Stimulated activated CD4-positive, alpha-beta T cell treated with anti-CD3 and anti-CD28 coated beads, TNF-alpha, amount 100 ng/mL, for 4 hours (primary cell): ENCODE results near the gene MARCHF5.

Experiments used
- DNase-seq, 3 experiments: peaks; one replicate each; pipeline ENCODE4 v3.0.0-alpha.2; 2020; ENCODE audit warnings: low read depth in 3 of 3

Gene MARCHF5, protein sequence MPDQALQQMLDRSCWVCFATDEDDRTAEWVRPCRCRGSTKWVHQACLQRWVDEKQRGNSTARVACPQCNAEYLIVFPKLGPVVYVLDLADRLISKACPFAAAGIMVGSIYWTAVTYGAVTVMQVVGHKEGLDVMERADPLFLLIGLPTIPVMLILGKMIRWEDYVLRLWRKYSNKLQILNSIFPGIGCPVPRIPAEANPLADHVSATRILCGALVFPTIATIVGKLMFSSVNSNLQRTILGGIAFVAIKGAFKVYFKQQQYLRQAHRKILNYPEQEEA

DNA sequence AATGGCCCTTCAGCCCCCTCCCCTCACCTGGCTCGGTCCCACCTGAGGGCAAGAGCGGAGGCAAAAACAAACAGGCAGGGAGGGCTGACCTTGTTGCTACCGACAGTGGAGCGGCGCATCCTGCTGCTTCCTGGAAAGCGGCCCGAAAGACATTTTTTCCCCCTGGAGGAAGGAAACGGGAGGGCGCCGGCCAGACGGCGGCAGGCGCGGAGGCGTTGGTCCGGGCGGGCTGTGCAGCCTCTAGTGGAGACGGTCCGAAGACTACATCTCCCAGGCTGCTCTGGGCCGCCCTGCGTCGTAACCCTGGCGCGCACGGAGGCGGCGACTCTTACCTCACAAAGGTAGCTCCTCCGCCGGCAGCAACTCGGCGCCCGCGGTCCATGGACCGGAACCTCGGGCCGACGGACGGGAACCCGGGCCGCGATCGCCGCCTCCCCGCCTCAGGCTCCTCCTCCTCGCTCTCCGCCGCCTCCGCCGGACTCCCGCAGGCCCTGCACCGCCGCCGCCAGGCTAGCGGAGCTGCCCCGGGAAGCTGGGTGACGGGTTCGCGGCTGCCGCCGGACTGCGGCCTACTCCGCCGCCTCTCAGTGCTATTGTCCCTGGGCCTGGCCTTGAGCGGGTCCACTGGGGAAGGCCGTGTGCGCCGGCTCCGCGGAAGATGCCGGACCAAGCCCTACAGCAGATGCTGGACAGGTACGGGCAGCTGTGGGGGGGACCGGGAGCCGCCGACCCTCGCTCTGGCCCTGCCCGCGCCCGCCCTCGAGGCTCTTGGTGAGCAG is at the start of gene MARCHF5, which contains the start of gene CPEB3:
TSS of gene MARCHF5 (plus strand) at position 331 of the 779 bp plus-strand sequence. CDS start at position 659, 328 bp downstream.
TSS of gene CPEB3 (minus strand) at position 242 of the 779 bp plus-strand sequence. CDS start 50,728 bp downstream, outside the sequence.
- peak; percentile 75 to 81 (median 80) for DNase-seq

DNA sequence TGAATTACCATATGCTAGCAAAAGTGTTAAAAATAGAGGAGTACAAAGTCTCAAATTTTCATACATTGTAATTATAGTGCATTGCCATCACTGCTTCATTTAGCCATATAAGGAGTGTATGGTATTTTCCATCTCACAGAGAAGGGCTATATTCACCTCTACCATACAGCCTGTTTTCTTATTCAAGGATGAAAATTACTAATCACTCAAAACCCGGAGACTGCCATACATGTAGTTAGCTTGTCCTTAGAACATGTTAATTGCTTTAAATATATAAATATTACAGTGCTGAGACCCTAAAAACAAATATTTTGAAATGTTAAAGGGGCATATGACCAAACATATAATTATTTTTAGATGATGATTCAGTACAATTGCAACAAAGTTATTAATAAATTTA is 49.5 kb upstream of the MARCHF5 start:
- DNase-seq = no peak

DNA sequence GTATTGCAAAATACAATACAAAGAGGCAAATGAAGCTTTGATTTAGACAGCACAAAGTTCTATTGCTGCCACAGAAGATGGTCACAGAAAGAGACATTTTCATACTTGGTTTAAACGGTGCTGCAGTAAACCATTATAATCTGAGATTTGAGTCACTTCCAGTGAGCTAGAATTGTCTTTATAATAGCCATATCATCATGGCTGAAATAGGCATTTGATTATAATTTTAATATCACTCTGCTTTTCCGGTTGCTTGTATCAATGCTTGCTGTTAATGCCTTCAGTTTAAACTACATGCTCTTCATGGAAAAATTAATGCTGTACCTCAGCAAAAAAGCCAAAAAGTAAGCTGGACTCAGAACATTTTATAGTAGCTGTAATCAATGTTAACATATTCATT is 48.6 kb upstream of the MARCHF5 start:
- DNase-seq = no peak

DNA sequence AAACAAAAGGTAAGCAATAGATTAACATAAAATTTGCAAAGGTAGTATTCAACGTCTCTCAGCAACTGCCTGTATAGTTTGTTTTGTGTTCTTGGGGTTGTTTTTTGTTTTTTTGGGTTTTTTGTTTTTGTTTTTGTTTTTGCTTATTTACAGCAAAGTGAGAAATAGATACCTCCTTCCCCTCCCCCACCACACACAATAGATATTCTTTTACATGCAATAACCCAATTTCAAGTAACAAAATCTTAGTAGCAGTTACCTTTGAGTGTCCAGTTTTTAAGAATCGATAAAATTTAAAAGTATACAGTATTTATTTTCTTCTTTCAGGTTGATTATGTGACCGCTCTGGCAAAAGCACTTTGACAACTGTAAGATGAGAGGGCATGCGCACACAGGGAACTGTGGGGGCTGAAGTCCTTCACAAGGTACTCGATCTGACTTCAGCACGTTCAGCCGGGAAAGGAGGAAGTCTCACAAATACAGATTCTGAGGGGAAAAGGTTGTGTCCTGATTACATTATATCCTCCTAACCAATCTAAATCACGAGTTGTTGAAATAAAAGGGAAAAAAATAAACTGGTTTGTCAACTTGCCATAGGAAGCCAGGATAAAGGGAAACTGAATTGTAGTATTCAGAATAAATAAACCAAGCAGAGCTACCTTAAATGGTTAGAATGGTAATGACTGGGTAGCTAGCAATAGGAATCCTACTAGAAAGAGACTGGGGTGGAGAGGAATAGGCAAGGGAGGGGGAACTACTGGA is 47.9 kb upstream of the MARCHF5 start:
- DNase-seq = peak in 1 of 3 experiments; percentile 5

DNA sequence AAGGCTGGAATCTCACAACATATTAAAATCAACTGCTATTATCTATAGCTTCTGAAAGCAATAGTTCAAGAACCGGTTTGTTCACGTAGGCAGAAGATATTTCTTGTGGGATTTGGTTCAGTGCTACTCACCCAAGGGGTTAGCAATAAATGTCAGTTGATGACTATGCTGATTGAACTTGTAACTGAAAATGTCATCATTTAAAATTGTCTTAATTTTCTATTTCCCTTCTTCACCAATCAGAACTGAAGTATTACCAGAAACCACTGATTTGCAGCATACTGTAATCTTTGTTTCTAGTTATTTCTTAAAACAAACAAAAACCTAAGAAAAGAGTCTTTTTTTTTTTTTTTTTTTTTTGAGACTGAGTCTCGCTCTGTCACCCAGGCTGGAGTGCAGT is 46.2 kb upstream of the MARCHF5 start:
- no peak for DNase-seq

DNA sequence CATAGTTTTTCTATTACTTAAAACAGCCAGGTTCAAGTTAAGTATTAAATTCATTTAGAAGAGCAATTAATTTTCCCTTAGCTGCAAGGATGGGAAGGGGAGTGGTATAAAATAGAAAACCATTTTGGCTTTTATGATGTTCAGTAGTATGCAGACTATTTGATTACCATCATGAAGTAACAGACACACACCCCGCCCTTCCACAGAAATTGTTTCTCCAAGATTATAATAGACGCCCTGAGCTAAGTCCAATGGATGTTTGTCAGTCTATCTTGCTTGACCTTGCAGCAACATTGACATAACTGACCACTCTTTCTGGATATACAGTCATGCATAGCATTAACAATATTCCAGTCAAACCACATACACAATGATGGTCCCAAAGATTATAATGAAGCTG is 42.4 kb upstream of the MARCHF5 start:
- no peak for DNase-seq

DNA sequence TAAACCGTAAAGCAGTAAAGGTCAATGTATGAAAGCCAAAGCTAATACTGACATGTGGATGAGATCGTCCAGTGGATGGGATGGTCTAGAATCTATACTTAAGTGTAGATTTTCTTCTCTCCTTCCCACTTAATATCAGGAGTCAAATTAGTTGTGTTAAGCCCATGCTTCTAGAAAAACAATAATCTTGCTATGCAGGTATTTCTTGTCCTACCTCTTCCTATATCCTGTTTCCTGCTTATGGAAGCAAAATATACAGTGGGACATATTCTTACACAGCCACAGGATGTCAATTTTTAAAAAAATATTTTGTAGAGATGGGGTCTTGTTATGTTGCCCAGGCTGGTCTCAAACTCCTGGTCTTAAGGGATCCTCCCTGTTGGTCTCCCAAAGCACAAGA is 27.6 kb upstream of the MARCHF5 start:
- no peak for DNase-seq

DNA sequence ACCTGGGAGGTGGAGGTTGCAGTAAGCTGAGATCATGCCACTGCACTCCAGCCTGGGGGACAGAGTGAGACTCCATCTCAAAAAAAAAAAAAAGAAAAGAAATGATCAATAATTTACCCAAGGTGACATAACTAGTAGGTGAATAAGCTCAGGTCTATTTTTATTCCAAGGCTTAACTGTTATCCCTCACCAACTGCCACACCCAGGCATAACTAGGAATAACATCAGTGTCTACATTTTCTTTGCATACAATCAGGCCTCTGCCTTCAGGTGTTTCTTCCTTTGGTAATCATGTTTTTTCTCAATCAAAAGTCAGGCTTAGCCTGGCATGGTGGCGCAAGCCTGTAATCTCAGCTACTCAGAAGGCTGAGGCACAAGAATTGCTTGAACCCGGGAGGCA is 26.7 kb upstream of the MARCHF5 start:
- no peak for DNase-seq

DNA sequence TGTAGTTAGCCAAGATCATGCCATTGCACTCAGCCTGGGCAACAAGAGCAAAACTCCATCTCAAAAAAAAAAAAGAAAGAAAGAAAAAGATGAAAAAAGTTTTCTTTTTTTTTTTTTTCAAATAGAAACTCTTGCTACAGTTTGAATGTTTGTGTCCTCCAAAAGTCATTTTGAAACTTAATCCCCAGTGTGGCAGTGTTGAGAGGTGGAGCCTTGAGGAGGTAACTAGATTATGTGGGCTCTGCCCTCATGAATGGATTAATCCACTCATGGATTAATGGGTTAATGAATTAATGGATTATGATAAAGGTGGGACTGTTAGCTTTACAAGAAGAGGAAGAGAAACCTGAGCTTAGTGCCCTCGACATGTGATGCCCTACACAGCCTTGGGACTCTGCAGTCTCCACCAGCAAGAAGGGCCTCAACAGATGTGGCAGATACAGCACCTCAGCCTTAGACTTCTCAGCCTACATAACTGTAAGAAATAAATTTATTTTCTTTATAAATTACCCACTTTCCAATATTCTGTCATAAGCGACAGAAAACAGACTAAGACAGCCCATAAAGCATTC is 25.2 kb upstream of the MARCHF5 start:
- no peak for DNase-seq

DNA sequence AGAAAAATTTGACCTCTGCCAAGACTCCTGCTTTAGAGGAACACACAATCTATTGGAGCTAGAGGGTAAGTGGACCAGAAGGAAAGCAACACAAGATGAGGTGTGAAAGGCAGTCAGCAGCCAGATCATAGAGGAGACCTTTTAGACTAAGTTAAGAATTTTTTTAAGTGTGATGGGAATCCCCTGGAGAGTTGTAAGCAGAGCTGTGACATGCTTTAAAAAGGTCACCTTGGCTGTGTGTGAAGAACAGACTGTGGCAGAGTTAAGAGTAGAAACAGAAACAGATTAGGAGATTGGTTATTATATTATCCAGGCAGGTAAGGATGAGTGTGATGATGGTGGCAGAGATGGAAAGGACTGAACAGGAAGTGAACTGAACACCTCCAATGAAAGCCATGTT is 23.6 kb upstream of the MARCHF5 start:
- DNase-seq = no peak

DNA sequence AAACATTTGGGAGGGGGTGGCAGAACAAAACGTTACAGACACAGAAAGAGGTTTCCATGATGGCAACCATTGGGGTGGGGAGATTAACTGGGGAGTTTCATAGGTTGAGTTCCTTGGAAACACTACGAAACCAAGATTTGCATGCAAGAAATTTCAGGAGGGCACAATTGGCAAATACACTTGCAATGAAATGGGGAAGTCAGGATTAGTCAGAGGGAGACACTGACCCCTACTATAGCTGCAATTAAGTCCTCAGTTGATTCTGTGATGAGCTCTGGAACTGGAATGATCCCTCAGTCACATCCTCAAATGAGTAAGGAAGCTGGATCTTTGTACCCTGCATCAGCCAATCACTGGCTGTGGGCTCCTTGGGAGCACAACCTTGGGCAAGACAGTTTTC is 22.2 kb upstream of the MARCHF5 start:
- DNase-seq = no peak

DNA sequence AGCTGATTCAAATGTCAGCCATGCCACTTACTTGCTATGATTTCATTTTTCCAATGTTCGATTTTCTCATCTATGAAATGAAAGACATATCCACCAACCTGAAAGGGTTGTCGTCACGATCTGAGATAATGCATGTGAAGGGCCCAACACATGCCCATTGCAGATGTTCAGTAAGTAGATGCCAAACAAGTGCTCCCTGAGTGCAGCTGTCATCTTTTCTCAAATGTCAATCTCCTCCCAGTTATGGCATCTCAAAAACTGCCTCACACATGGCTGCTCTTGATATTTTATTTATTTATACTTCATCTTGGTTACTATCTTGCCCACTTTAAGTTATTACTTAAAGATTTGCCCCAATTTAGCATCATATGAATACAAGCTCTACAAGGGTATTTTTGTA is 16.9 kb upstream of the MARCHF5 start:
- DNase-seq = no peak

DNA sequence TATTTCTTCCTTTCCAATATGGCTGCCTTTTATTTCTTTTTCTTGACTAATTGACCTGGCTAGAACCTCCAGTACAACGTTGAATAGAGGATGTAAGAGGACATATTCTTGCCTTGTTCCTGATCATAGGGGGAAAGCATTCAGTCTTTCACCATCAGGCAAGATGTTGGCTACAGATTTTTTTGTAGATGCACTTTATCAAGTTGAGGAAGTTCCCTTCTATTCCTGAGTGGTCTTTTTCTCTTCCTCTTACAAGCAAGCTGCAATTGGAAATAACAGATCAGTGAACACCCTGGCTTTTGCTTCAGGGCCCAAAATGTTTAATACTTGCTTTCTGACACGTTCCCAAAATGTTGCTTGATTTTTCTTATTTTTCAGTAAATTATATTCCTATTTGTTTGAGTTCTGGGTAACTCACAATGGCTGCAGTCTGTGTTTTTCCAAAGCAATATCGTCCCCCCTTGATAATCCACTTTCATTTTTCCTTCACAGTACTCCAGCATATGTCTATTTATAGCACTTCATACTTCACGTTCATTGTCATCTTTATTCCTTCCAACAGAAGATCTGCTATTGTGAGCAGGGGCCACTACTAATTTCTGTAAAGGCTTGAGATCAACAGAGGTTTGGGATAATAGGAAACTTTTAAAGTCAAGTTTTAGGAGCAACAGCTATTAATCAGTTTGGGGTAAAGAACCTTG is 11.8 kb upstream of the MARCHF5 start:
- DNase-seq = no peak

DNA sequence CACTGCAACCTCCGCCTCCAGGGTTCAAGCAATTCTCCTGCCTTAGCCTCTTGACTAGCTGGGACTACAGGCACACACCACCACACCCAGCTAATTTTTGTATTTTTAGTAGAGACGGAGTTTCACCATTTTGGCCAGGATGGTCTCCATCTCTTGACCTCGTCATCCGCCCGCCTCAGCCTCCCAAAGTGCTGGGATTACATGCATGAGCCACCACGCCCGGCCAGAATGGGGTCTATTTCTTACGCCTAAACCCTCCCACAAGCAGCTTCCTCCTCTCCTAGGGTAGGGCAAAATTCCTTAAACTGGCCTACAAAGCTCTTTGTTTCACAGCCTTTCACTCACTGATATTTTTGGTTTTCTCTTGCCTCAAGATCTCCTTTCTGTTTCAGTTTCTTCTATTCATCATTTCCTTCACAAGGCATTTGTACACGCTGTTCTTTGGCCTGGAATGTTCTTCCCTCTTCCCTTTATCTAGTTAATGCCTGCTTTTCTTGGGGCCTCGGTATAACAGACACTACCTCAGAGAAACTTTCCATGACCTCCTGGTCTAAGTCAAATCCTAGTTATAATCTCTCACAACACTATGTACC is 6.8 kb upstream of the MARCHF5 start:
- DNase-seq = no peak

DNA sequence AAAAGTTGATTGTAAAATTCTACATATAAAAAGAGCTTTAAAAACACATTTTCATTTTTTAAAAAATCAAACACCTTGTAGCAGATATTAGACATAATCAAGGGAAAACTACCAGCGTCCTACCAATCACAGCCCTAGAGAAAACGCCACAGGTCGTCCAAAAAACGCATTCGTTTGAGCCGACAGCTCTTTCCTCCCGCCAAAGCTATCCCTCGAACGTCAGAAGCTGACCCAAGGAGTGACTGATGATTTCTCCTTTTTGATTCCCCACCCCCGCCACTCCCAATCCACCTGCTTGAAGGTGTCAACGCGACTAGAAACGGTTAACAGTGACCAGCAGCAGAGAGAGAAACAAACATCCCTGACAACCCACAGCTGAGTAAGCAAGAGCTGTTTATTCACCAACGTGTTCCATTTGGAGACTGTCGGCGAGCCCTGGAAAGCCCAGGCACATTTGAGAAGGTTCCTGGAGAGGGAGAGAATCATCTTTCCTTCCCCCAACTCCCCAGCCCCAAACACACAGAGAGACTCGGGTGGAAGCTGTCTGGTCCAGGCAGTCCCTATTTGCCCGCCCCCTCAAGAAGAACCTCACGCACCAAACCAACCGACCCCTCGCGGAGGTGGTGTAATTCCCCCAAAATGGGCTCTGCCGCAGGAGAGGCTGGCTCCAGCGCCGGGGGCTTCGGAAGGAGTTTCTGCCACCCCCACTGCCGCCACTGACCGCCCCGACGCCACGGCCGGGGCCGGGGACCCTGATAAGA is 711 bp upstream of the MARCHF5 start:
- peak in 1 of 3 experiments; percentile 2 for DNase-seq

DNA sequence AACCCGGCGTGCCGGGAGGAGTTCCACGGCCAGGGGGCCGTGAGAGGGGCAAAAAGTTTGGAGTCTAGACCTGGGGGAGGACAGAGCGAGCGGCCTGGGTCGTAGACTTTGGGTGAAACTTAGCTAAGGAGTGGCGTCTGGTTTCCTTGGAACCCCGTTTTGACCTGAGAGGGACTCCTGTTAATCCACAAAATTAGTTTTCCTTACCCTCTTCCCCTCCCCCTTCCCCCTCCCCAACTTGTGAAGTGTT is 574 bp downstream of the MARCHF5 start:
- DNase-seq = peak in 1 of 3 experiments; percentile 8

DNA sequence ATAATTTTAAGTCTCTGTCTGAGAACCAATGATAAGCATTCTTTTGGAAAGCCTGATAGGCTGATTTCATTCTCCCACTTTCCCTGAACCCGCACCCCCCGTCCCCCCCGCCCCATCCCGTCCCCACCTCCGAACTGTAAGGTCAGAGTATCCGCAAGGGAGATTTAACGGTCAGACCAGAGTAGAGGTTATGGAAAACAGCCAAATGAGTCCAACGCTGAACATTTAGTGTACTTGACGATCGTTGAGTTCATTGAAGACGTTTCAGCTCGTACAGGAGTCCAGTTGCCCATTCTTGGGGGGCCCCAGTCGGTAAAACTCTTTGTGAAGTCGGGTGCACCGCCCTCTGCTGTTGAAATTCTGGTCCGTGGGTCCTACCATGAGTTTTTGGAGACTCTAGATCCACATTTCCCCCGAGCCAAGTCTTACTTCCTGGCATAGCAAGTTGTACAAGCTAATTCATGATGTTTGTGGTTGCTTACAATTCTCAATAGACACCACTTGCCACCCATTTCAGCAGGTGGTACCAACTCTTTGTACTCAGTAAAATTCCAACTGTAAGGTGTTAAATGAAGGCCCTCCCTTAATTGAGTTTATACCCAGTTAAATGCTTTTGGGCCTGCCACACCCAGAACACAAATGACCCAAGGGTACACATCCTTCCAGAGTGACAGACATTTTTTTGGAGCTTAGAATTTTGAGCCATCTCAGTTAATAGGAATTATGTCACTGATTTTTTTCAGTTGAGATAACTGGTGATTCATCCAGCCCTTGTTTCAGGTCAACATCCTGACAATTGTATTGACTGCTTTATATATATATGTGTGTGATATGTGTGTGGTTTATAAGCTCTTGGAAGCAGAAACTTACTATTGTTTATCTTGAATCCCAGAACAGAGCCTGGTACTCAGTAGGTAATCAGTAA is 1.2 kb downstream of the MARCHF5 start:
- DNase-seq = peak in 1 of 3 experiments; percentile 13

DNA sequence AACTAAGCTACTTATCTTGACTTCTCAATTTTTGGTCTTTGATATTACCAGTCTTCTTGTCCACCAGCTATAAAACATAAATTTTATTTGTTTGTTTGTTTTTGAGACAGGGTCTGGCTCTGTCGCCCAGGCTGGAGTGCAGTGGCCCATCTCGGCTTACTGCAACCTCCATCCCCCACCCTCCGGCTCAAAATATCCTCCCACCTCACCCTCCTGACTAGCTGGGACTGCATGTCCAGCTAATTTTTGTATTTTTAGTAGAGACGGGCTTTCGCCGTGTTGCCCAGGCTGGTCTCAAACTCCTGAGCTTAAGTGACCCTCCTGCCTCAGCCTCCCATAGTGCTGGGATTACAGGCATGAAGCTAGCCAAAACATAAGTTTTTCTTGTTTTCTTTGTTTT is 7.5 kb downstream of the MARCHF5 start:
- no peak for DNase-seq

DNA sequence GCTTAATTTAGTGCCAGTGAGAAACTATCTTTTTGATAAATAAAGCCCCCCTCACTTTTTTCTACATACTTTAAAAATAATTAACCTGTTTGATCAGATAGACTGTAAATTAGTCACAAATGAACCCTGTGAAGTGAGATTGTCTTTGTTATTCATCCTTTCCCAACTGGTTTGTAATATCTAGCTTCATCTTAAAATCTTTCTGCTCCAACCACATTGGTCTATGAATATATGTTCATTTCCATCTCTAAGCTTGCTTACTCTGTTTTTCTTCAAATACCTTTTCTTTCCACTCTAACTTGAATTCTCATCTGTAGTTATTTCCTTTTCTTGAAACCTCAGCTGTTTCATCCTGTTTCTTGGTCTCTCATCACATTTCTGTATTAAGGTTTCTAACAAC is 12.1 kb downstream of the MARCHF5 start:
- no peak for DNase-seq
